HPDE6-E6E7 (cell line): ENCODE results near the gene RPL29.

Source experiments
- DNase-seq: peaks from one replicate; pipeline ENCODE4 v3.0.0; 2011; ENCODE audit warnings: missing footprints; ENCODE audit errors: extremely low spot score

RPL29 gene

DNA sequence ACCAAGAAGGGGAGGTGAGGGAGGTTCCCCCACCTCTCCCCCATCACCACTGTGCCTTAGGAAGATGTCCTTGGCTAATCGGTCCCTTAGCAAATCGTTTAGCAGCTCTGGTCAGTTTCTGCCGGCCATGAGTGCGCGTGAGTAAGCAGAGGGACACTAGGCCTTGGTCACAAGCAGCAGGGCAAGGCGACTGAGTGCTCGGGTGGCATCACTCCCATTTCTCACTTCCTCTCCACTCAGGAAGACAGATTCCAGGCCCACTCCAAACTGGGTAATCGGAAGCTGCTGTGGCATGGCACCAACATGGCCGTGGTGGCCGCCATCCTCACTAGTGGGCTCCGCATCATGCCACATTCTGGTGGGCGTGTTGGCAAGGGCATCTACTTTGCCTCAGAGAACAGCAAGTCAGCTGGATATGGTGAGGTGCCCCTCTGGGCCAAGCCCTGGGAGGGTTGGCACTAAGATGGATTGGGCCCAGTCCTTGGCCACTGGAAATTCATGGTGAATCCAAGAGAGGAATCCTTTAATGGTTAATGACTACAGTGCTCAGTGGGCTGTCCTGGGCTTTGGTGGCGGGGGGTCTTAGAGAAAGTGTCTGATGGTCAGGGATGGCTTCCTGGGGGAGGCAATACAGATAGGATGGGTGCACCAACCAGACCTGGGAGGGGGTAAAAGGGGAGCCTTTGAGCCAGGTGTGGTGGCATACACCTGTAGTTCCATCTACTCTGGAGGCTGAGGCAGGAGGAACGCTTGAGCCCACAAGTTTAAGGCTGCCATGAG is 49.6 kb downstream of the RPL29 start:
- DNase-seq: no peak

DNA sequence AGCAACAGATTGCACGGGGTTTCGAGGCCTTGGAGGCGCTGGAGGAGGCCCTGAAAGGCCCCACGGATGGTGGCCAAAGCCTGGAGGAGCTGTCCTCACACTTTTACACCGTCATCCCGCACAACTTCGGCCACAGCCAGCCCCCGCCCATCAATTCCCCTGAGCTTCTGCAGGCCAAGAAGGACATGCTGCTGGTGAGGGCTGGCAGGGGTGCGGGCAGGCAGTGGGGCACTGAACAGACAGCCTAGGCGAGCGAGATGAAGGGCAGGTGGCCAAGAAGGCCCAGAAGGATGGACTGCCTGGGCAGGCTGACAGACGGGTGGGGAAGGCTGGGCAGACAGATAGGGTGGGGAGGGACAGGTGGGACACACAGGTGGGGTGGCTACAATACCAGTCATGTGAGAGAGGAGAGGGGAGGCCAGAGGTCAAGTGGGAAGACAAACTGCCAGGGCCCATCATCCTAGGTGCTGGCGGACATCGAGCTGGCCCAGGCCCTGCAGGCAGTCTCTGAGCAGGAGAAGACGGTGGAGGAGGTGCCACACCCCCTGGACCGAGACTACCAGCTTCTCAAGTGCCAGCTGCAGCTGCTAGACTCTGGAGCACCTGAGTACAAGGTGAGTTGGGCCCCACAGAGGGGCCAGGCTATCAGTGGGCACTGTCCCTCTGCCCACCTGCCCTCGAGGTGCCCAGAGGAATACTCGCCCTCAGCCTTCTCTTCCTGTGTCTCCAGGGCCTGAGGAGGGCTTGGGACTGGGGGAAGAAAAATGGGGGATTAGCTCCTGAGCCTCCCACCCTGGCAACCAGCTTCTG is 50.5 kb downstream of the RPL29 start:
- DNase-seq: no peak

DNA sequence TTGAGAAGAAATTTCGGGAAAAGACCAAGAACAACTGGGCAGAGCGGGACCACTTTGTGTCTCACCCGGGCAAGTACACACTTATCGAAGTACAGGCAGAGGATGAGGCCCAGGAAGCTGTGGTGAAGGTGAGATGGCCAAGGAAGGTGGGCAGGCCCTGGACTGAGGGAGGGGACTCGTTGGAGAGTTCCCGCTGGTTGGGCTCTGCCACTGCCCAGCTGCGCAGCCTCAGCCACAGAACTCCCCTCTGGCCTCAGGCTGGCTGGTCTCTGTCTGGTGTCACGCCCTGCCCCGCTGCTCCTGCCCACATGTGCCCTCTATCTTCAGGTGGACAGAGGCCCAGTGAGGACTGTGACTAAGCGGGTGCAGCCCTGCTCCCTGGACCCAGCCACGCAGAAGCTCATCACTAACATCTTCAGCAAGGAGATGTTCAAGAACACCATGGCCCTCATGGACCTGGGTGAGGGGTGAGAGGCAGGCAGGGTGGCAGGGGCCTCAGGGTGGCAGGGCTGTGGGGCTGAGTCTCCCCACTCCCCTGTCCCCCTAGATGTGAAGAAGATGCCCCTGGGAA is 51.2 kb downstream of the RPL29 start:
- no peak for DNase-seq
